ENCODE measurements around the gene TOM1L2. TPM values are rescaled to one million over a fixed set of nuclear protein-coding genes. Genes with fewer than 3 reads are reported as not detected.

The TOM1L2 gene
- total RNA-seq, 1 experiment from 2014 or later, result 45.2 TPM

DNA sequence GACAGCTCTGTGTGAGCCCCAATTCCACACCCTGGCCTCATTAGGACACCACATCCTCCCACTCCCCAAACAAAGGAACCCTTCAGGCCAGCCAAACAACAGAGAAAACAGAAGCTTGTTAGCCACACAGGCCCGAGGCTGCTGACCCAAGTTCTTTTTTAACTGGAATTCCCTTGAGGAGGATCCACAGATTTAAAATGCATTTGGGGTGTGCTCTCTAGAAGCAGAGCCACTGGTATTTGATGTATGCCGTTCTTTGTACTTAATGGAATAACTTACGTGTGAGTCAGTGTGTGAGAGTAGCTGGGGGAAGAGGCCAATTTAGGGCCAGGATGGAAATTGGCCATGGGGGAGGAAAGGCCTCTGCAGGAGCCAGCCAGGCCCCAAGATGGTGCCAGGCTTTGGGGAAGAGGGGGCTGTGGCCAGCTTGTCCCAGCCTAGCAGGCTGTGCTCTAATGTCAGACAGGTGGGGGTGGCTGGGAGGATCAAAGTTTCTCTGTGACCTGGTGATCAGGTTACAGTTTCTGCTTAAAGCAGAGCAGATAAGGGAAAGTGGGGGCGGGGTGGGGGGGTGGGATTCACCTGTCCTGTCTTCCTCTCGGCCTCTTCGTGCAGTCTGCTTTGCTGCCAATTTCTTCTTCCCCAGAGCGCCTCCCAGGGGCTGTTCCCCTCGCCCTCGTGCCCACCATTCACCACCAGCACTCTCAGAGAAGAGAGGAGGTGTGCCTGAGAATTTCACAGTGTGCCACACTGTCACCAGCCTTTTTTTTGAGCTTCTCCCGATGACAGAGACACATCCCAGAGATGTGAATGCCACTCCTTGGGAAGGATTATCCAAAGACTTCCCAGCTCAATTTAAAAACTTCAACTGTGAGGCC is 50.8 kb downstream of the TOM1L2 start:
- H3K4me3 ChIP-seq (ENCODE audit: low read depth in 2 of 2, low read length in 2 of 2), result 0 out of 4 replicates have a peak overlapping the region, but pooled peaks of 1 of the 2 experiments have one; percentile 1
- intact Hi-C loops (cut with micrococcal nuclease; ENCODE audit: unreplicated experiment), result loop anchor here (5.0 kb wide), 1 partner anchor 36 kb away; no protein-coding TSS in a partner anchor
- no TSS peak for BruUV-seq (replicated peaks)
- H3K9me3 ChIP-seq (ENCODE audit: control insufficient read depth, insufficient read depth, low read depth, low read length), result no peaks in the 10 kb centered on the region
- H3K27ac ChIP-seq (ENCODE audit: low read length), result peak overlapping the region; percentile 98
- TF ChIP-seq TCF7L2 (IDR thresholded peaks at IDR 0.05; ENCODE audit: low read depth, low read length) (peak; percentile 90), POLR2AphosphoS5 (IDR thresholded peaks at IDR 0.05; ENCODE audit: low read depth, low read length) (peak; percentile 25; the same call in 1 of the 2 replicates), SIN3A (IDR thresholded peaks at IDR 0.05; ENCODE audit: borderline replicate concordance, insufficient read depth, low read depth, low read length) (no peak)
- DNase-seq (ENCODE audit: low read depth, low spot score) (no peak), ATAC-seq (peak; percentile 79)
- ChIA-PET CTCF (interaction anchor here (1.2 to 1.3 kb wide), 2 partner anchors 30 to 112 kb away, joined by 4 to 6 read pairs; no protein-coding TSS in a partner anchor), POLR2A (no interaction called here)
- no peaks in the 10 kb centered on the region for H3K36me3 ChIP-seq (ENCODE audit: control insufficient read depth, insufficient read depth, low read length)
- H3K4me1 ChIP-seq (ENCODE audit: control insufficient read depth, insufficient read depth, low read length), result peaks cover 45% of the 10 kb centered on the region
- H3K27me3 ChIP-seq (ENCODE audit: control insufficient read depth, insufficient read depth, low read length), result no peaks in the 10 kb centered on the region
- in situ Hi-C loops (cut with HindIII; ENCODE audit: low pct_unique_long_range_greater_than_20kb, low sequenced_read_pairs), result no loop called here

DNA sequence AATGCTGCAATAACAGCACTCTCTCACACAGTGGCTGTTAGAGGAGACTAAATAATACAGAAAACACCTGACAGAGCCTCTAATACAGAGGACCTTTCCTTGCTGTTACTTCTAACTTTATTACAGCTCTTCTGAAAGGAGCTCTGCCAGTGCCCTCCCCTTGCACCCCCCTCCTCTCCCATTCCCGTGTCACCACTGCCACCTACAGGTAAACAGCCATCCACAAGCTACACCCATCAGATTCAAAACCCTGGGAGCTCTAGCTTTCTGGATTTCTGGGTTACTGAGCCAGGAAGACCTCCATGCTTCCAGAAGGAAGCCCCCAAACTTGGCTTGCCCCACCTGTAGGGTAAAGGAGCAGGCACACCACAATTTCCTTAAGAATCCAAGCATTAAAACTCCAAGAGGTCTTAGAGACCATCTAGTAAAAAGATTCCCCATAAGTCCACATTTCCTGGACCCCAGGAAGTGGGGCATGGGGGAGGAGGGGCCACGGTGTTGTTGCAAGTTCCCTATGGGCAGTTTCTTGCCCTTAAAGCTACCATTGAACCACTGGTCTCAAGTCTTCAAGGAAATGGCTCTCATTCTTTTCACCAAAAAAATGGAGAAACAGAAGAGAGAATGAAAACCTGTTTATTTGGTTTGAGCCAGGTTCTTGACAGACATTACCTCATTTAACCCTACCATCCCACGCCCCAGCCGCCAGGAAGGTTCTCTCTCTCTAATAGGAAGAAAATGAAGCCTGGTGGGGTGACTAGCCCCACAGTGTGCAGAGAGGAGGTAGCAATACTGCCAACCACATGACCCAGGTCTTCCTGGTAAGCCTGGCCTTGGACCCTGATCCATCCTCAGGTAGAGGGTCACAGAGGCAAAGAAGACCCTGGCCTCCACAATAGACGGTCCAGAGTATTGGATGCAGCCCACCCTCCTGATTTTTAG is 52.8 kb downstream of the TOM1L2 start:
- no peaks in the 10 kb centered on the region for H3K36me3 ChIP-seq (ENCODE audit: control insufficient read depth, insufficient read depth, low read length)
- H3K9me3 ChIP-seq (ENCODE audit: control insufficient read depth, insufficient read depth, low read depth, low read length), result no peaks in the 10 kb centered on the region
- DNase-seq (ENCODE audit: low read depth, low spot score) (no peak), ATAC-seq (peak; percentile 68)
- POLR2A ChIA-PET, result interaction anchor here (0.6 to 1.0 kb wide), 2 partner anchors 54 to 108 kb away, joined by 6 to 8 read pairs; partner anchors contain the start of gene DRC3
- intact Hi-C loops (cut with micrococcal nuclease; ENCODE audit: unreplicated experiment) (loop anchor here (5.0 kb wide), 1 partner anchor 38 kb away; no protein-coding TSS in a partner anchor), in situ Hi-C loops (cut with HindIII; ENCODE audit: low pct_unique_long_range_greater_than_20kb, low sequenced_read_pairs) (no loop called here)
- H3K27me3 ChIP-seq (ENCODE audit: control insufficient read depth, insufficient read depth, low read length), result no peaks in the 10 kb centered on the region
- TF ChIP-seq, protein P1, sequence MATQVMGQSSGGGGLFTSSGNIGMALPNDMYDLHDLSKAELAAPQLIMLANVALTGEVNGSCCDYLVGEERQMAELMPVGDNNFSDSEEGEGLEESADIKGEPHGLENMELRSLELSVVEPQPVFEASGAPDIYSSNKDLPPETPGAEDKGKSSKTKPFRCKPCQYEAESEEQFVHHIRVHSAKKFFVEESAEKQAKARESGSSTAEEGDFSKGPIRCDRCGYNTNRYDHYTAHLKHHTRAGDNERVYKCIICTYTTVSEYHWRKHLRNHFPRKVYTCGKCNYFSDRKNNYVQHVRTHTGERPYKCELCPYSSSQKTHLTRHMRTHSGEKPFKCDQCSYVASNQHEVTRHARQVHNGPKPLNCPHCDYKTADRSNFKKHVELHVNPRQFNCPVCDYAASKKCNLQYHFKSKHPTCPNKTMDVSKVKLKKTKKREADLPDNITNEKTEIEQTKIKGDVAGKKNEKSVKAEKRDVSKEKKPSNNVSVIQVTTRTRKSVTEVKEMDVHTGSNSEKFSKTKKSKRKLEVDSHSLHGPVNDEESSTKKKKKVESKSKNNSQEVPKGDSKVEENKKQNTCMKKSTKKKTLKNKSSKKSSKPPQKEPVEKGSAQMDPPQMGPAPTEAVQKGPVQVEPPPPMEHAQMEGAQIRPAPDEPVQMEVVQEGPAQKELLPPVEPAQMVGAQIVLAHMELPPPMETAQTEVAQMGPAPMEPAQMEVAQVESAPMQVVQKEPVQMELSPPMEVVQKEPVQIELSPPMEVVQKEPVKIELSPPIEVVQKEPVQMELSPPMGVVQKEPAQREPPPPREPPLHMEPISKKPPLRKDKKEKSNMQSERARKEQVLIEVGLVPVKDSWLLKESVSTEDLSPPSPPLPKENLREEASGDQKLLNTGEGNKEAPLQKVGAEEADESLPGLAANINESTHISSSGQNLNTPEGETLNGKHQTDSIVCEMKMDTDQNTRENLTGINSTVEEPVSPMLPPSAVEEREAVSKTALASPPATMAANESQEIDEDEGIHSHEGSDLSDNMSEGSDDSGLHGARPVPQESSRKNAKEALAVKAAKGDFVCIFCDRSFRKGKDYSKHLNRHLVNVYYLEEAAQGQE (IDR thresholded peaks at IDR 0.05; ENCODE audit: insufficient read depth in 1 of 2, low read depth in 2 of 2, low read length in 1 of 2), result no peak
- TF ChIP-seq TCF7L2 (IDR thresholded peaks at IDR 0.05; ENCODE audit: low read depth, low read length) (no peak), POLR2AphosphoS5 (IDR thresholded peaks at IDR 0.05; ENCODE audit: low read depth, low read length) (0 out of 2 replicates have a peak, but pooled peaks have one; percentile 27), SIN3A (IDR thresholded peaks at IDR 0.05; ENCODE audit: borderline replicate concordance, insufficient read depth, low read depth, low read length) (no peak)
- TF ChIP-seq, protein P2, sequence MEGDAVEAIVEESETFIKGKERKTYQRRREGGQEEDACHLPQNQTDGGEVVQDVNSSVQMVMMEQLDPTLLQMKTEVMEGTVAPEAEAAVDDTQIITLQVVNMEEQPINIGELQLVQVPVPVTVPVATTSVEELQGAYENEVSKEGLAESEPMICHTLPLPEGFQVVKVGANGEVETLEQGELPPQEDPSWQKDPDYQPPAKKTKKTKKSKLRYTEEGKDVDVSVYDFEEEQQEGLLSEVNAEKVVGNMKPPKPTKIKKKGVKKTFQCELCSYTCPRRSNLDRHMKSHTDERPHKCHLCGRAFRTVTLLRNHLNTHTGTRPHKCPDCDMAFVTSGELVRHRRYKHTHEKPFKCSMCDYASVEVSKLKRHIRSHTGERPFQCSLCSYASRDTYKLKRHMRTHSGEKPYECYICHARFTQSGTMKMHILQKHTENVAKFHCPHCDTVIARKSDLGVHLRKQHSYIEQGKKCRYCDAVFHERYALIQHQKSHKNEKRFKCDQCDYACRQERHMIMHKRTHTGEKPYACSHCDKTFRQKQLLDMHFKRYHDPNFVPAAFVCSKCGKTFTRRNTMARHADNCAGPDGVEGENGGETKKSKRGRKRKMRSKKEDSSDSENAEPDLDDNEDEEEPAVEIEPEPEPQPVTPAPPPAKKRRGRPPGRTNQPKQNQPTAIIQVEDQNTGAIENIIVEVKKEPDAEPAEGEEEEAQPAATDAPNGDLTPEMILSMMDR (IDR thresholded peaks at IDR 0.05), result peak; percentile 88
- peak overlapping the region; percentile 98 for H3K27ac ChIP-seq (ENCODE audit: low read length)
- BruUV-seq (replicated peaks), result no TSS peak
- no peak overlapping the region for H3K4me3 ChIP-seq (ENCODE audit: low read depth in 2 of 2, low read length in 2 of 2)
- CTCF ChIA-PET, result interaction anchor here (0.5 to 1.4 kb wide), 11 partner anchors 20 to 238 kb away, joined by 3 to 15 read pairs (median 4); no protein-coding TSS in a partner anchor
- H3K4me1 ChIP-seq (ENCODE audit: control insufficient read depth, insufficient read depth, low read length), result peaks cover 54% of the 10 kb centered on the region

Measured in Panc1 (cell line).